GM18870 (cell line): ENCODE measurements around the gene NOTCH4.

Source experiments
- ATAC-seq: cut with Tn5 transposase; IDR thresholded peaks from one replicate; pipeline ENCODE4 v1.9.1; 2021; ENCODE audit warnings: moderate library complexity; ENCODE audit not compliant: unreplicated experiment

The NOTCH4 gene

GRCh38 chr6:32167761-32168262 lies 56.1 kb downstream of the NOTCH4 start:
- no peak for ATAC-seq

- ATAC-seq = no peak
These were observed 56.6 kb downstream of the NOTCH4 start for GRCh38 chr6:32167154-32167760.

- ATAC-seq = no peak
These were observed 57.3 kb downstream of the NOTCH4 start for GRCh38 chr6:32166411-32167061.

- ATAC-seq = no peak
These were observed 59.6 kb downstream of the NOTCH4 start, which contains the start of gene EGFL8 for GRCh38 chr6:32164295-32164694. TSS of gene EGFL8 (plus strand) at chr6:32164595. CDS start at chr6:32166166, 1,571 bp downstream.

- ATAC-seq = no peak
These were observed 60.2 kb downstream of the NOTCH4 start for GRCh38 chr6:32163559-32164258.

- no peak for ATAC-seq
These were observed 65.8 kb downstream of the NOTCH4 start for GRCh38 chr6:32158052-32158451.

GRCh38 chr6:32156891-32157290 lies 67.0 kb downstream of the NOTCH4 start:
- ATAC-seq = no peak

- ATAC-seq = no peak
These were observed 69.2 kb downstream of the NOTCH4 start for GRCh38 chr6:32154514-32155161.

GRCh38 chr6:32153564-32154513 lies 70.0 kb downstream of the NOTCH4 start, which contains the start of gene PPT2:
TSS of gene PPT2 (plus strand) at chr6:32154141. CDS start at chr6:32154595, 454 bp downstream.
- ATAC-seq = no peak

- no peak for ATAC-seq
These were observed 70.9 kb downstream of the NOTCH4 start for GRCh38 chr6:32152769-32153563.

GRCh38 chr6:32151863-32152768 lies 71.8 kb downstream of the NOTCH4 start, which contains the start of gene PRRT1:
TSS of gene PRRT1 (minus strand) at chr6:32151939. CDS start at chr6:32151827, 112 bp downstream.
- ATAC-seq = no peak

- ATAC-seq = no peak
These were observed 72.5 kb downstream of the NOTCH4 start for GRCh38 chr6:32151181-32151862.

- ATAC-seq = no peak
These were observed 73.7 kb downstream of the NOTCH4 start for GRCh38 chr6:32149932-32150870.

GRCh38 chr6:32149092-32149755 lies 74.6 kb downstream of the NOTCH4 start:
- ATAC-seq = no peak

- ATAC-seq = no peak
These were observed 75.4 kb downstream of the NOTCH4 start for GRCh38 chr6:32148289-32149091.
